HepG2 (cell line): ENCODE results near the gene OSER1. TPM values are rescaled to one million over a fixed set of nuclear protein-coding genes. Genes with fewer than 3 reads are reported as not detected.

Experiments
- ASH2L ChIP-seq: fragments of 300-600, 200-600 bp; sonication (generic); IDR thresholded peaks from 2 replicates; pipeline ENCODE4 v1.7.0; 2017; ENCODE audit warnings: low read depth, mild to moderate bottlenecking, moderate library complexity, mixed read lengths, low read length; ENCODE audit not compliant: insufficient read length
- FOXJ3 ChIP-seq: sonication (generic); formaldehyde crosslinking; IDR thresholded peaks from 2 replicates; pipeline ENCODE4 v1.4.0; 2020; ENCODE audit warnings: missing genetic modification reagents, mild to moderate bottlenecking, borderline replicate concordance
- HNRNPLL ChIP-seq: fragments of 200-400 bp; formaldehyde crosslinking; IDR thresholded peaks from 2 replicates; pipeline ENCODE4 v1.6.1; 2017; ENCODE audit warnings: mild to moderate bottlenecking, low read depth, low read length; ENCODE audit not compliant: poor library complexity, severe bottlenecking
- MAZ ChIP-seq, 2 experiments: sonication (generic) in 1 of 2; formaldehyde crosslinking in 1 of 2; IDR thresholded peaks; 2 replicates each; pipeline versions ENCODE4 v1.5.0 to v1.6.1; 2012 to 2020; ENCODE audit warnings: low read depth in 2 of 2, mild to moderate bottlenecking in 2 of 2, borderline replicate concordance in 1 of 2, improper control_type of control experiment in 1 of 2, low read length in 1 of 2, missing genetic modification reagents in 1 of 2, moderate library complexity in 1 of 2
- MTA1 ChIP-seq: sonication (generic); formaldehyde crosslinking; IDR thresholded peaks from 2 replicates; pipeline ENCODE4 v1.4.0; 2020; ENCODE audit warnings: missing genetic modification reagents, mild to moderate bottlenecking, borderline replicate concordance
- NCOA5 ChIP-seq: sonication (generic); formaldehyde crosslinking; IDR thresholded peaks from 2 replicates; pipeline ENCODE4 v1.4.0; 2020; ENCODE audit warnings: missing genetic modification reagents
- NRL ChIP-seq: sonication (generic); formaldehyde crosslinking; IDR thresholded peaks from 2 replicates; pipeline ENCODE4 v1.5.0; 2020; ENCODE audit warnings: missing genetic modification reagents, mild to moderate bottlenecking, moderate library complexity, borderline replicate concordance
- PITX1 ChIP-seq: sonication (generic); formaldehyde crosslinking; IDR thresholded peaks from 2 replicates; pipeline ENCODE4 v1.5.1; 2020; ENCODE audit warnings: mild to moderate bottlenecking, missing genetic modification reagents
- REXO4 ChIP-seq: sonication (generic); formaldehyde crosslinking; IDR thresholded peaks from 2 replicates; pipeline ENCODE4 v1.8.0; 2022; ENCODE audit warnings: missing genetic modification reagents, mild to moderate bottlenecking, borderline replicate concordance
- ZFX ChIP-seq: sonication (generic); formaldehyde crosslinking; IDR thresholded peaks from 2 replicates; pipeline ENCODE4 v1.4.0; 2020; ENCODE audit warnings: mild to moderate bottlenecking, low read depth, missing genetic modification reagents, moderate library complexity
- ZIK1 ChIP-seq: sonication (generic); formaldehyde crosslinking; IDR thresholded peaks from 2 replicates; pipeline ENCODE4 v1.5.0; 2020; ENCODE audit warnings: mild to moderate bottlenecking, low read depth, missing genetic modification reagents, borderline replicate concordance
- ZNF33A ChIP-seq: sonication (generic); formaldehyde crosslinking; IDR thresholded peaks from 2 replicates; pipeline ENCODE4 v1.5.1; 2020; ENCODE audit warnings: missing genetic modification reagents, mild to moderate bottlenecking, moderate library complexity, borderline replicate concordance
- ZNF556 ChIP-seq: sonication (generic); formaldehyde crosslinking; IDR thresholded peaks from 2 replicates; pipeline ENCODE4 v1.4.0; 2020; ENCODE audit warnings: mild to moderate bottlenecking, missing genetic modification reagents, borderline replicate concordance
- ZNF615 ChIP-seq: sonication (generic); formaldehyde crosslinking; IDR thresholded peaks from 2 replicates; pipeline ENCODE4 v1.5.0; 2020; ENCODE audit warnings: mild to moderate bottlenecking, missing genetic modification reagents, borderline replicate concordance
- polyA plus RNA-seq, 8 experiments: library from polyadenylated mRNA; depleted of rRNA in 3 of 8; stranded (reverse) in 7 of 8; unstranded in 1 of 8; fragments of >200 nt; fragmentation: Illumina TruSeq in 4 of 8; extraction: Trizol in 4 of 8; gene quantifications; 2 replicates each; pipeline versions ENCODE4 v1.2.1 to v1.2.3, GENCODE V29; 2011 to 2016; ENCODE audit warnings: low read depth in 4 of 8, missing spikeins in 1 of 8, mixed read lengths in 1 of 8; ENCODE audit not compliant: insufficient read depth in 1 of 8
- total RNA-seq, 5 experiments: library from RNA; depleted of rRNA; stranded (reverse); fragments of >200 nt; fragmentation: Illumina TruSeq; extraction: Trizol; gene quantifications; 2 replicates each; pipeline ENCODE4 v1.2.3, GENCODE V29; 2016; ENCODE audit warnings: low read depth in 1 of 5
- TF ChIP-seq, protein P1 (sequence below): sonication (generic); formaldehyde crosslinking; IDR thresholded peaks from 2 replicates; pipeline ENCODE4 v1.8.1; 2023; ENCODE audit warnings: mild to moderate bottlenecking, missing genetic modification reagents
- TF ChIP-seq, protein P2 (sequence below): sonication (generic); formaldehyde crosslinking; IDR thresholded peaks from 2 replicates; pipeline ENCODE4 v1.4.0; 2020; ENCODE audit warnings: missing genetic modification reagents
- TF ChIP-seq, protein P3 (sequence below): sonication (generic); formaldehyde crosslinking; IDR thresholded peaks from 2 replicates; pipeline ENCODE4 v1.4.0; 2020; ENCODE audit warnings: missing genetic modification reagents
- TF ChIP-seq, protein P4 (sequence below): sonication (generic); formaldehyde crosslinking; IDR thresholded peaks from 2 replicates; pipeline ENCODE4 v1.4.0; 2020; ENCODE audit warnings: missing genetic modification reagents

Gene OSER1
- total and polyA plus RNA-seq, 2 of the 13 experiments (the other 11 are each of a cell fraction or from before 2014, with no cell fraction given): 71.2 to 71.5 TPM

DNA sequence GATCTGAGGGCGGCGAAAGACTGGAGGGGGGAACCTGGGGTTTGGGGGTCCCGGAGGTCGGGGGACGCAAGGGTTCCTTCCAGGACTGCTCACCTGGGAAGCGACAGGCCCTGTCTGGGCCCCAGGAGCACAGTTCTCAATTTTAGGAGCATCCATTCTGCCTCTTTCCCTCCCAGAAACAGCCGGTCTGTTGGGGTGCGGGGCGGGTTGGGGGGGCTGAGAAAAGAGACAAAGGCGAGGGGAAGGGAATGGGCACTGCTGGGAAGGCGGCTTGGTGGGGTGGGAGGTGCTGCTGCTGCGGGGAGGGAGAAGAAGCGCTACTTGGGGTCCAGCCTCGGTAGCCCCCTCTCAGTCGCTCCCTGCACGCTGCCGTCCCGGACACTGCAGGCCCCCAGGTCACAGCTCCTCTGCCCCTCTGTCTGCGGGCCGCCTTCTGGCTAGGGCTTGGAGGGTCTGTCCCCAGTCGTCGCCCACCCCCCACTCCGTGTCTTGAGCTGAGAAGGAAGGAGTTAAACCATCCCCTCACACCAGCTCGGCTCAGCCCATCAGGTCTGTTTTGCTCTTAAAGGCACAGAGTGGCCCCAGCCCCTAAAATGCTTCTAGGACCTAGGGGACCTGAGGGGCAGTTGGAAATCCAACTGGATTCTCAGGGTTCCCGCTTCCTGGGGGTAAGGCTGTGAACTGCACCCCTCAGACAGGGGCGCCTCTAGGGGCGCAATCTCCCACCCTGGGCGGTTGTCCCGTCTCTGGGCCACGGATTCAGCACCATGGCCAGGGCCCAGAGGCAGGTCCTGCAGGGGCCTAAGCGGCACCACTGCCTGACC is 37.2 kb upstream of the OSER1 start (continued):
- TF ChIP-seq ZNF33A (CRISPR knock-in tag): no peak
- TF ChIP-seq, protein P1, sequence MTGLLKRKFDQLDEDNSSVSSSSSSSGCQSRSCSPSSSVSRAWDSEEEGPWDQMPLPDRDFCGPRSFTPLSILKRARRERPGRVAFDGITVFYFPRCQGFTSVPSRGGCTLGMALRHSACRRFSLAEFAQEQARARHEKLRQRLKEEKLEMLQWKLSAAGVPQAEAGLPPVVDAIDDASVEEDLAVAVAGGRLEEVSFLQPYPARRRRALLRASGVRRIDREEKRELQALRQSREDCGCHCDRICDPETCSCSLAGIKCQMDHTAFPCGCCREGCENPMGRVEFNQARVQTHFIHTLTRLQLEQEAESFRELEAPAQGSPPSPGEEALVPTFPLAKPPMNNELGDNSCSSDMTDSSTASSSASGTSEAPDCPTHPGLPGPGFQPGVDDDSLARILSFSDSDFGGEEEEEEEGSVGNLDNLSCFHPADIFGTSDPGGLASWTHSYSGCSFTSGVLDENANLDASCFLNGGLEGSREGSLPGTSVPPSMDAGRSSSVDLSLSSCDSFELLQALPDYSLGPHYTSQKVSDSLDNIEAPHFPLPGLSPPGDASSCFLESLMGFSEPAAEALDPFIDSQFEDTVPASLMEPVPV: peak; percentile 79; the same call in 1 of the 2 replicates
- peak; percentile 29; the same call in 1 of the 2 replicates for TF ChIP-seq REXO4 (CRISPR knock-in tag)
- TF ChIP-seq ZNF556 (CRISPR knock-in tag): peak; percentile 95
- 0 out of 2 replicates have a peak, but pooled peaks have one; percentile 19 for TF ChIP-seq MAZ (IDR thresholded peaks at IDR 0.05; ENCODE audit: borderline replicate concordance, low read depth, low read length)
- TF ChIP-seq MAZ (CRISPR knock-in tag; IDR thresholded peaks at IDR 0.05; ENCODE audit: low read depth): peak; percentile 88
- peak; percentile 77 for TF ChIP-seq ZFX (CRISPR knock-in tag)
- TF ChIP-seq NRL (CRISPR knock-in tag): peak; percentile 98
- TF ChIP-seq MTA1 (CRISPR knock-in tag): peak; percentile 74; the same call in 1 of the 2 replicates
- TF ChIP-seq, protein P2, sequence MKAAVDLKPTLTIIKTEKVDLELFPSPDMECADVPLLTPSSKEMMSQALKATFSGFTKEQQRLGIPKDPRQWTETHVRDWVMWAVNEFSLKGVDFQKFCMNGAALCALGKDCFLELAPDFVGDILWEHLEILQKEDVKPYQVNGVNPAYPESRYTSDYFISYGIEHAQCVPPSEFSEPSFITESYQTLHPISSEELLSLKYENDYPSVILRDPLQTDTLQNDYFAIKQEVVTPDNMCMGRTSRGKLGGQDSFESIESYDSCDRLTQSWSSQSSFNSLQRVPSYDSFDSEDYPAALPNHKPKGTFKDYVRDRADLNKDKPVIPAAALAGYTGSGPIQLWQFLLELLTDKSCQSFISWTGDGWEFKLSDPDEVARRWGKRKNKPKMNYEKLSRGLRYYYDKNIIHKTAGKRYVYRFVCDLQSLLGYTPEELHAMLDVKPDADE (CRISPR knock-in tag): peak; percentile 99
- peak; percentile 99 for TF ChIP-seq ZNF615 (CRISPR knock-in tag)
- no peak for TF ChIP-seq ASH2L
- TF ChIP-seq, protein P3, sequence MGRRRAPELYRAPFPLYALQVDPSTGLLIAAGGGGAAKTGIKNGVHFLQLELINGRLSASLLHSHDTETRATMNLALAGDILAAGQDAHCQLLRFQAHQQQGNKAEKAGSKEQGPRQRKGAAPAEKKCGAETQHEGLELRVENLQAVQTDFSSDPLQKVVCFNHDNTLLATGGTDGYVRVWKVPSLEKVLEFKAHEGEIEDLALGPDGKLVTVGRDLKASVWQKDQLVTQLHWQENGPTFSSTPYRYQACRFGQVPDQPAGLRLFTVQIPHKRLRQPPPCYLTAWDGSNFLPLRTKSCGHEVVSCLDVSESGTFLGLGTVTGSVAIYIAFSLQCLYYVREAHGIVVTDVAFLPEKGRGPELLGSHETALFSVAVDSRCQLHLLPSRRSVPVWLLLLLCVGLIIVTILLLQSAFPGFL (CRISPR knock-in tag): peak; percentile 97
- TF ChIP-seq PITX1: peak; percentile 77
- TF ChIP-seq ZIK1 (CRISPR knock-in tag): peak; percentile 98
- peak; percentile 76; the same call in 1 of the 2 replicates for TF ChIP-seq FOXJ3
- TF ChIP-seq, protein P4, sequence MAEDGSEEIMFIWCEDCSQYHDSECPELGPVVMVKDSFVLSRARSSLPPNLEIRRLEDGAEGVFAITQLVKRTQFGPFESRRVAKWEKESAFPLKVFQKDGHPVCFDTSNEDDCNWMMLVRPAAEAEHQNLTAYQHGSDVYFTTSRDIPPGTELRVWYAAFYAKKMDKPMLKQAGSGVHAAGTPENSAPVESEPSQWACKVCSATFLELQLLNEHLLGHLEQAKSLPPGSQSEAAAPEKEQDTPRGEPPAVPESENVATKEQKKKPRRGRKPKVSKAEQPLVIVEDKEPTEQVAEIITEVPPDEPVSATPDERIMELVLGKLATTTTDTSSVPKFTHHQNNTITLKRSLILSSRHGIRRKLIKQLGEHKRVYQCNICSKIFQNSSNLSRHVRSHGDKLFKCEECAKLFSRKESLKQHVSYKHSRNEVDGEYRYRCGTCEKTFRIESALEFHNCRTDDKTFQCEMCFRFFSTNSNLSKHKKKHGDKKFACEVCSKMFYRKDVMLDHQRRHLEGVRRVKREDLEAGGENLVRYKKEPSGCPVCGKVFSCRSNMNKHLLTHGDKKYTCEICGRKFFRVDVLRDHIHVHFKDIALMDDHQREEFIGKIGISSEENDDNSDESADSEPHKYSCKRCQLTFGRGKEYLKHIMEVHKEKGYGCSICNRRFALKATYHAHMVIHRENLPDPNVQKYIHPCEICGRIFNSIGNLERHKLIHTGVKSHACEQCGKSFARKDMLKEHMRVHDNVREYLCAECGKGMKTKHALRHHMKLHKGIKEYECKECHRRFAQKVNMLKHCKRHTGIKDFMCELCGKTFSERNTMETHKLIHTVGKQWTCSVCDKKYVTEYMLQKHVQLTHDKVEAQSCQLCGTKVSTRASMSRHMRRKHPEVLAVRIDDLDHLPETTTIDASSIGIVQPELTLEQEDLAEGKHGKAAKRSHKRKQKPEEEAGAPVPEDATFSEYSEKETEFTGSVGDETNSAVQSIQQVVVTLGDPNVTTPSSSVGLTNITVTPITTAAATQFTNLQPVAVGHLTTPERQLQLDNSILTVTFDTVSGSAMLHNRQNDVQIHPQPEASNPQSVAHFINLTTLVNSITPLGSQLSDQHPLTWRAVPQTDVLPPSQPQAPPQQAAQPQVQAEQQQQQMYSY (CRISPR knock-in tag): peak; percentile 87
- TF ChIP-seq HNRNPLL: peak; percentile 45
- no peak for TF ChIP-seq NCOA5 (CRISPR knock-in tag)
